HEK293T (cell line): ENCODE results near the gene C9orf43.

ENCODE experiments used
- CTCF ChIA-PET: fragments of 350-600 bp; formaldehyde crosslinking; extraction: SDS; loops from one replicate; lab custom pipeline; 2021; ENCODE audit warnings: antibody characterized with exemption, inconsistent platforms; lab: Yijun Ruan, JAX
- POLR2A ChIA-PET: fragments of 350-600 bp; formaldehyde crosslinking; extraction: SDS; loops from one replicate; lab custom pipeline; 2020; ENCODE audit warnings: antibody characterized with exemption, inconsistent platforms; lab: Yijun Ruan, JAX
- DNase-seq: peaks from one replicate; pipeline ENCODE4 v3.0.0; 2012; ENCODE audit warnings: mixed read lengths; ENCODE audit errors: extremely low spot score
- ARNT ChIP-seq: fragments of 450-650 bp; IDR thresholded peaks from 2 replicates; pipeline ENCODE4 v1.6.1; 2017; ENCODE audit warnings: mild to moderate bottlenecking
- BHLHE40 ChIP-seq: fragments of 450-650 bp; IDR thresholded peaks from 2 replicates; pipeline ENCODE4 v1.6.1; 2016; ENCODE audit warnings: mild to moderate bottlenecking, moderate library complexity, borderline replicate concordance
- CTBP1 ChIP-seq: fragments of 450-650 bp; IDR thresholded peaks from 2 replicates; pipeline ENCODE4 v1.6.1; 2016; ENCODE audit warnings: borderline replicate concordance
- ELF4 ChIP-seq: fragments of 450-650 bp; IDR thresholded peaks from 2 replicates; pipeline ENCODE4 v1.6.1; 2017; ENCODE audit warnings: antibody characterized with exemption
- FOXA1 ChIP-seq: fragments of 450-650 bp; IDR thresholded peaks from 2 replicates; pipeline ENCODE4 v1.6.1; 2016; ENCODE audit warnings: mild to moderate bottlenecking
- FOXK2 ChIP-seq: fragments of 450-650 bp; IDR thresholded peaks from 2 replicates; pipeline ENCODE4 v1.6.1; 2016; ENCODE audit warnings: mild to moderate bottlenecking
- FOXM1 ChIP-seq: fragments of 450-650 bp; IDR thresholded peaks from 2 replicates; pipeline ENCODE4 v1.6.1; 2017; ENCODE audit warnings: mild to moderate bottlenecking, borderline replicate concordance
- HDGF ChIP-seq: fragments of 450-650 bp; IDR thresholded peaks from 2 replicates; pipeline ENCODE4 v1.6.1; 2017; ENCODE audit warnings: antibody characterized with exemption, borderline replicate concordance
- L3MBTL2 ChIP-seq: fragments of 450-650 bp; conservative IDR thresholded peaks from 2 replicates; pipeline ENCODE4 v1.6.1; 2016; ENCODE audit warnings: mild to moderate bottlenecking
- LEF1 ChIP-seq: fragments of 450-650 bp; IDR thresholded peaks from 2 replicates; pipeline ENCODE4 v1.6.1; 2017; ENCODE audit warnings: mild to moderate bottlenecking, borderline replicate concordance
- NFRKB ChIP-seq: fragments of 450-650 bp; IDR thresholded peaks from 2 replicates; pipeline ENCODE4 v1.6.1; 2016; ENCODE audit warnings: mild to moderate bottlenecking, moderate library complexity
- SP1 ChIP-seq: fragments of 450-650 bp; IDR thresholded peaks from 2 replicates; pipeline ENCODE4 v1.6.1; 2017
- SUZ12 ChIP-seq: fragments of 450-650 bp; IDR thresholded peaks from 2 replicates; pipeline ENCODE4 v1.6.1; 2016; ENCODE audit warnings: mild to moderate bottlenecking
- TARDBP ChIP-seq: fragments of 450-650 bp; IDR thresholded peaks from 2 replicates; pipeline ENCODE4 v1.6.1; 2016
- ZNF384 ChIP-seq: fragments of 450-650 bp; IDR thresholded peaks from 2 replicates; pipeline ENCODE4 v1.6.1; 2016
- TF ChIP-seq, protein P1 (sequence below): fragments of 450-650 bp; IDR thresholded peaks from 2 replicates; pipeline ENCODE4 v1.6.1; 2016

Gene C9orf43

DNA sequence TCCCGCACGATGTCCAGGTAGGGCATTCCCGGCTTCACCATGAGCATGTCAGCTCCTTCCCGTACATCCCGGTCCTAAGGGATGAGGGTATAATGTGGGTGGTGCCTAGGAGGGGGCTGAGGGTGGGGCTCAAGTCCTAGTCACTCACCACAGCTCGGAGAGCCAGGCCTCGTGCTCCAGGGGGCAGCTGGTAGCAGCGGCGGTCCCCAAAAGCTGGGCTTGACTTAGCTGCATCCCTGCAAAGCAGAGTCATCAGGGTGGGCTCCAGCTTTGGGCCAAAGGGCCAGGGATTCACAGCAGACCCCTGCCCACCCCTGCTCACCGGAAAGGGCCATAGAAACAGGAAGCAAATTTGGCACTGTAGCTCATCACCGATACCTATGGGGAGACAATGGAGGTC, 21.1 kb upstream of the C9orf43 start:
- CTCF ChIA-PET = no interaction called here

DNA sequence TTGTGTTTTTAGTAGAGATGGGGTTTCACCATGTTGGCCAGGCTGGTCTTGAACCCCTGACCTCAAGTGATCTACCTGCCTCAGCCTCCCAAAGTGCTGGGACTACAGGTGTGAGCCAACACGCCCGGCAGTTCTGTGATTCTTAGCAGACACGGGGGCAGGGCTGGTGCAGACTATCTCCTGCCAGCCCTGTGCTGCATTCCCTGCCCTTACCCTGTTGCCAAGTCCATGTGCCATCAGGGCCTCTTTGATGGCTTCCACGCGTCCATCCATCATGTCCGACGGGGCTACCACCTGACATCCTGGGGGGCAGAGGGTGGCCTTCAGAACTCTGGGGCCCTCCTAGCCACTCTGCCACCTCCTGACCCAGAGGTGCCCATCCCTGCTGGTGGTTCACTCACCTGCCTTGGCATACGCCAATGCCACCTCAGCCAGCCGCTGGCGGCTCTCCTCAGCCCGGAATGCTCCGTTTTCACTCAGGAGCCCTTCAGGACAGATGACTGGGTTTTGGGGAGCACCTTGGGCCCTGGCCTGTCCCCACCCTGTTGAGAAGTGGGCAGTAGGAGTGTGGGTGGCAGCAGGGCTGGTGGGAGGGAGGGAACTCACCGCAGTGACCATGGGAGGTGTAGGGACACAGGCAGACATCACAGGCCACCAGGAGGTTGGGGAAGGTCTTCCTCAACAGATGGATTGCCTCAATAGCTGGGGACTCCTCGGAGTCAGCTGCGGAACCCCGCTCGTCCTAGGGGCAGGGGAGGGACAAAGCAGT, 20.2 kb upstream of the C9orf43 start:
- POLR2A ChIA-PET = no interaction called here
- TF ChIP-seq SUZ12 (no peak), FOXK2 (no peak), L3MBTL2 (no peak), CTBP1 (no peak), NFRKB (no peak), ELF4 (no peak), BHLHE40 (no peak), FOXA1 (no peak), LEF1 (no peak), FOXM1 (no peak), SP1 (no peak)
- CTCF ChIA-PET = no interaction called here
- DNase-seq = no peak

More for the DNA sequence above, 21.1 kb upstream of the C9orf43 start:
- no peak for DNase-seq
- POLR2A ChIA-PET = no interaction called here
- TF ChIP-seq, protein P1, sequence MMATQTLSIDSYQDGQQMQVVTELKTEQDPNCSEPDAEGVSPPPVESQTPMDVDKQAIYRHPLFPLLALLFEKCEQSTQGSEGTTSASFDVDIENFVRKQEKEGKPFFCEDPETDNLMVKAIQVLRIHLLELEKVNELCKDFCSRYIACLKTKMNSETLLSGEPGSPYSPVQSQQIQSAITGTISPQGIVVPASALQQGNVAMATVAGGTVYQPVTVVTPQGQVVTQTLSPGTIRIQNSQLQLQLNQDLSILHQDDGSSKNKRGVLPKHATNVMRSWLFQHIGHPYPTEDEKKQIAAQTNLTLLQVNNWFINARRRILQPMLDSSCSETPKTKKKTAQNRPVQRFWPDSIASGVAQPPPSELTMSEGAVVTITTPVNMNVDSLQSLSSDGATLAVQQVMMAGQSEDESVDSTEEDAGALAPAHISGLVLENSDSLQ = no peak
- TF ChIP-seq SUZ12 (no peak), FOXA1 (no peak), ELF4 (no peak), FOXK2 (no peak), CTBP1 (no peak), L3MBTL2 (no peak)

DNA sequence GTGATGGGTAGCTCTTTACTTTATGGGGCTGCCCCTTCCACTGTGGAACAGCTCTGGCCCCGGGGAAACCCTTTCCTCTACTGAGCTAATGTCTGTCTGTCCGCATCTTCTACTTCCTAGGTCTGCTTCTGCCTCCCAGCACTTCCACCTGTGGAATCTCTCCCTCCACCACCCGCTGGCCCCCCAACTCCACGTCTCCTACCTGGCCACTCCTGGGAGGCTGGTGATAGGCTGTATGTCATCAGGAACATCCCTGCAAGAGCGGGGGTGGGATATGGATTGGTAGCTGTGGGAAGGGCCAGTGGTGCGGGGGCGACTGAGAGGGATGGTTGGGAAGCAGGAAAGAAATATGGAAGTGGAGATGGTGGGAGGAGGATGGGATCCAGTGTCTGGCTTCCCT, 18.6 kb upstream of the C9orf43 start:
- no peak for TF ChIP-seq CTBP1
- TF ChIP-seq ARNT = no peak
- TF ChIP-seq, protein P1 = no peak
- TF ChIP-seq FOXM1 = no peak
- TF ChIP-seq HDGF = no peak
- TF ChIP-seq LEF1 = no peak
- TF ChIP-seq FOXK2 = no peak
- no peak for TF ChIP-seq FOXA1
- TF ChIP-seq L3MBTL2 = no peak
- TF ChIP-seq TARDBP = no peak
- TF ChIP-seq BHLHE40 = no peak
- TF ChIP-seq SUZ12 = no peak
- no peak for TF ChIP-seq ZNF384
- no peak for TF ChIP-seq ELF4
- TF ChIP-seq NFRKB = no peak
- no peak for TF ChIP-seq SP1
- no peak for DNase-seq
- CTCF ChIA-PET = interaction anchor here (1.0 kb wide), 1 partner anchor 9 kb away, joined by 3 read pairs; the partner anchor contains the start of gene ALAD
- POLR2A ChIA-PET = no interaction called here

DNA sequence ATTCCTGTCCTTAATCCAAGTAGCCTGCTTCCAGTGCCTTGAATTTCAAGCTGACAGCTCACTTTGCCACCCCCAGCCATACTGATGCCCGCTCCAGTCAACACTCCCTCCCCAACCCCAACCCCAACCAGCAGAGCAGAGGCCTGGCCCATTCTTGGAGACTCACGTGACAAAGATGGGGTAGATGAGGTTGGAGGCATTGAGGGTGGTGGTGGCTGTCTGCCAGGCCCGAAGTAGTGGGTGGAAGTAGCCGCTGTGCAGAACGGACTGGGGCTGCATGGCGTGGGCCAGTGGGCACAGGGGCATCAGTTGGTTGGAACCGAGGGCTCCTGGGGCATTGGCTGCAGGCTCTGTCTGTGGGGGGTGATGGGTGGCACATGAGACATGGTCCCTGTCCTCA, 17.3 kb upstream of the C9orf43 start:
- ChIA-PET POLR2A (no interaction called here), CTCF (no interaction called here)
- TF ChIP-seq ELF4 (no peak), FOXA1 (no peak), ARNT (no peak), SUZ12 (no peak)
- no peak for DNase-seq

DNA sequence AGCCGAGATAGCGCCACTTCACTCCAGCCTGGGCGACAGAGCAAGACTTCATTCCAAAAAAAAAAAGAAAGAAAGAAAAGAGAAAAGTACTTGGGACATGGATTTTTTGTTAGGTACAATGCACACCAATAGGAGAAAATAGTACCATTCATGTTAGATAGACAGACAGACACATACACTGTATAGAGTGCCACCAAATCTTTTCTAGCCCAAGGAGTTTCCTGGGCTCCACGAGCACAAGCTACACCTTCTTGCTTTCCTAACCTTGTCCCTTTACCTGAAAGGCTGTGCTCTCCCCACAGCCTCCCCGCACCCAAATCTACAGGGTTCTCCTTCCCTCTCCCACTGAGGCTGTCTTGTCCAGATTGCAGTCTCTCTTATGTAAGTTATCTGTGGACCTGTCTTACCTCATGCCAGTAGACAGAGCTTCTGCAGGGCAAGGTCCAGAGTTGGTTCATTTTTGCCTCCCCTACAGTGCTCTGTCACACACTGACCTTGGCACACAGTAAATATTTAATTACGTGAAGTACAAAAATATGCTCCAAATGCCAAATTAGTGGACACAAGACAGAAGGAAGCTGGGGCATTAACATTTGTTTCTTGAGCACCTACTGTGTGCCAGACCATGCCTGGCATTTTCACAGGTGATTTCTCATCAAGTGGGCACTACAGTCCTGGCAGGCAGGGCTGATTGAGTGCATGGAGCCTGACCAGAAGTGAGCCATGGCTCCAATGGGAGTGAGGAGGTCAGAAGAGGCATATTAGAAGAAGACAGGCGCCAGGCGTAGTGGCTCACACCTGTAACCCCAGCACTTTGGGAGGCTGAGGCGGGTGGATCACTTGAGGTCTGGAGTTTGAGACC, 15.3 kb upstream of the C9orf43 start:
- CTCF ChIA-PET = no interaction called here
- TF ChIP-seq FOXK2 (no peak), CTBP1 (no peak), NFRKB (no peak)
- no peak for DNase-seq
- POLR2A ChIA-PET = no interaction called here

DNA sequence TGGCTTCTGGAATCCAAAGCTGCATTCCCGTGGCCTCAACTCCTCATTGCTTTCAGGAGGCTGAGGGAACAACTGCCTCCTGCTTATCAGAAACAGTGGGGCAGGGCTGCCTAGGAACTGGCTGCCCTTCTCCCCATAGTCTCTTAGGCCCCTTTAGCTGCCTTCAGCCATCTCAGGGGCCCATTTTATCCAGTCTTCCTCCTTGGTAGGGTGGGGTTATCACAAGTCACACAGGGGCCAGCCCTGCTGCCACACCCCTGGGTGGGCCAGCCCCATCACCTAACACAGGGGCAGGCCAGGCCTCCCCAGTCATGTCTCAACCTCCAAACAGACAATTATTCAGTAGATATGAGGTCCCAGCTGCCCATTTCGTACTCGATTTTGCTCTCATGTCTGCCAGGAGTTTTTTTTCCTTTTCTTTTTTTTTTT, 13.3 kb upstream of the C9orf43 start:
- ChIA-PET POLR2A (interaction anchor here (1.1 kb wide), 1 partner anchor 13 kb away, joined by 3 read pairs; no protein-coding TSS in a partner anchor), CTCF (no interaction called here)
- DNase-seq = no peak
- TF ChIP-seq SUZ12 (no peak), TARDBP (no peak), LEF1 (no peak), ELF4 (no peak), NFRKB (no peak), L3MBTL2 (no peak), SP1 (no peak), FOXM1 (no peak), FOXA1 (no peak), ZNF384 (no peak), CTBP1 (no peak), ARNT (no peak), BHLHE40 (no peak), HDGF (no peak), FOXK2 (no peak)
- TF ChIP-seq, protein P1 = no peak
